Caco-2 (cell line): ENCODE measurements around the gene ADNP. TPM values are rescaled to one million over a fixed set of nuclear protein-coding genes. Genes with fewer than 3 reads are reported as not detected.

ENCODE experiments used
- BruUV-seq: library from RNA; stranded (reverse); fragments of 400-500 nt; replicated peaks from 2 replicates; lab custom pipeline; 2021; lab: Mats Ljungman, UMichigan
- CTCF ChIA-PET: fragments of 300-600 bp; sonication (Branson Sonifier 250); formaldehyde crosslinking; loops from one replicate; lab custom pipeline; 2022; ENCODE audit warnings: antibody characterized with exemption; lab: Charles Lee
- POLR2A ChIA-PET: fragments of 300-600 bp; sonication (Branson Sonifier 250); formaldehyde crosslinking; loops from one replicate; lab custom pipeline; 2022; ENCODE audit warnings: antibody characterized with exemption; lab: Charles Lee
- DNase-seq, 2 experiments: peaks; one replicate each; pipeline versions ENCODE4 v3.0.0 to v3.0.0-alpha.2; 2020 to 2022
- H3K27me3 ChIP-seq: replicated peaks from 2 replicates; pipeline ENCODE4 v1.6.0; 2011; ENCODE audit warnings: low read length; ENCODE audit not compliant: control insufficient read depth, insufficient read depth
- H3K36me3 ChIP-seq: 2 replicates; pipeline ENCODE4 v1.5.1; 2011; ENCODE audit warnings: low read length; ENCODE audit not compliant: control insufficient read depth, insufficient read depth
- H3K4me1 ChIP-seq: fragments of 250-450 bp; sonication (Bioruptor Pico); 2 replicates; pipeline ENCODE4 v1.5.1; 2020; ENCODE audit warnings: mild to moderate bottlenecking
- H3K4me3 ChIP-seq: 2 replicates; pipeline ENCODE4 v1.5.1; 2011; ENCODE audit warnings: low read depth, mild to moderate bottlenecking, control low read depth, low read length
- H3K9me3 ChIP-seq: fragments of 250-450 bp; sonication (Bioruptor Pico); 2 replicates; pipeline ENCODE4 v1.5.1; 2020; ENCODE audit warnings: mild to moderate bottlenecking, moderate library complexity
- H3K27ac Mint-ChIP-seq: one replicate; pipeline ENCODE4 v1.8.0; 2022; ENCODE audit warnings: mixed read lengths; ENCODE audit not compliant: unreplicated experiment
- H3K27me3 Mint-ChIP-seq: one replicate; pipeline ENCODE4 v1.8.0; 2022; ENCODE audit warnings: mixed read lengths; ENCODE audit not compliant: insufficient read depth, unreplicated experiment
- H3K36me3 Mint-ChIP-seq: one replicate; pipeline ENCODE4 v1.8.0; 2022; ENCODE audit warnings: mild to moderate bottlenecking, mixed read lengths; ENCODE audit not compliant: insufficient read depth, unreplicated experiment
- H3K4me1 Mint-ChIP-seq: one replicate; pipeline ENCODE4 v1.8.0; 2022; ENCODE audit warnings: low read depth, mixed read lengths; ENCODE audit not compliant: unreplicated experiment
- H3K4me3 Mint-ChIP-seq: one replicate; pipeline ENCODE4 v1.8.0; 2022; ENCODE audit warnings: mild to moderate bottlenecking, moderate library complexity, mixed read lengths; ENCODE audit not compliant: unreplicated experiment
- H3K9me3 Mint-ChIP-seq: one replicate; pipeline ENCODE4 v1.8.0; 2022; ENCODE audit warnings: mixed read lengths; ENCODE audit not compliant: unreplicated experiment
- CTCF ChIP-seq, 2 experiments: fragments of 200-600 bp in 1 of 2; IDR thresholded peaks; 1 replicate in 1 of 2; 2 replicates in 1 of 2; pipeline versions ENCODE4 v1.5.1 to v1.8.0; 2011 to 2022; ENCODE audit warnings: antibody characterized with exemption in 1 of 2, control low read depth in 1 of 2, inconsistent platforms in 1 of 2, low read depth in 1 of 2, low read length in 1 of 2, mild to moderate bottlenecking in 1 of 2, moderate library complexity in 1 of 2; ENCODE audit not compliant: insufficient read depth in 1 of 2, severe bottlenecking in 1 of 2, unreplicated experiment in 1 of 2
- intact Hi-C: fragments of 100-400 bp; cut with micrococcal nuclease; formaldehyde crosslinking; loops from one replicate; pipeline ENCODE4 v1.10.0; 2022; ENCODE audit not compliant: unreplicated experiment
- total RNA-seq: library from RNA; stranded (reverse); gene quantifications from 2 replicates; pipeline ENCODE4 v1.2.3, GENCODE V29; 2022

The ADNP gene
- total RNA-seq, 1 experiment from 2014 or later = 154 TPM

GRCh38 chr20:50866036-50866685 lies 65.1 kb downstream of the ADNP start:
- Mint-ChIP-seq H3K4me3 (no peak overlapping the region), H3K4me1 (peaks cover 11% of the 10 kb centered on the region), H3K9me3 (no peaks in the 10 kb centered on the region), H3K27me3 (no peaks in the 10 kb centered on the region), H3K36me3 (peaks cover 14% of the 10 kb centered on the region), H3K27ac (no peak overlapping the region)
- Histone ChIP-seq H3K4me1 (peaks cover 11% of the 10 kb centered on the region), H3K36me3 (no peaks in the 10 kb centered on the region), H3K27me3 (no peaks in the 10 kb centered on the region), H3K4me3 (no peak overlapping the region), H3K9me3 (no peaks in the 10 kb centered on the region)
- intact Hi-C loops = no loop called here
- no peak for TF ChIP-seq CTCF (IDR thresholded peaks at IDR 0.05; ENCODE audit: insufficient read depth in 1 of 2, low read depth in 1 of 2, low read length in 1 of 2, severe bottlenecking in 1 of 2, unreplicated experiment in 1 of 2)
- BruUV-seq = no TSS peak
- no peak for DNase-seq
- POLR2A ChIA-PET = no interaction called here
- CTCF ChIA-PET = interaction anchor here (0.7 kb wide), 1 partner anchor 64 kb away, joined by 3 read pairs; no protein-coding TSS in a partner anchor

- Mint-ChIP-seq H3K9me3 (no peaks in the 10 kb centered on the region), H3K27ac (no peak overlapping the region), H3K4me1 (peaks cover 11% of the 10 kb centered on the region), H3K36me3 (peaks cover 14% of the 10 kb centered on the region), H3K27me3 (no peaks in the 10 kb centered on the region), H3K4me3 (no peak overlapping the region)
- CTCF ChIA-PET = interaction anchor here (0.7 to 0.9 kb wide), 2 partner anchors 64 to 71 kb away, joined by 3 to 4 read pairs; no protein-coding TSS in a partner anchor
- Histone ChIP-seq H3K9me3 (no peaks in the 10 kb centered on the region), H3K4me3 (no peak overlapping the region), H3K4me1 (peaks cover 11% of the 10 kb centered on the region), H3K36me3 (no peaks in the 10 kb centered on the region), H3K27me3 (no peaks in the 10 kb centered on the region)
- POLR2A ChIA-PET = no interaction called here
- no TSS peak for BruUV-seq
- DNase-seq = no peak
- TF ChIP-seq CTCF (IDR thresholded peaks at IDR 0.05; ENCODE audit: insufficient read depth in 1 of 2, low read depth in 1 of 2, low read length in 1 of 2, severe bottlenecking in 1 of 2, unreplicated experiment in 1 of 2) = no peak
- intact Hi-C loops = no loop called here
Observed at GRCh38 chr20:50865591-50865990, 65.6 kb downstream of the ADNP start.

- ChIA-PET POLR2A (interaction anchor here (0.5 kb wide), 1 partner anchor 350 kb away, joined by 3 read pairs; no protein-coding TSS in a partner anchor), CTCF (interaction anchor here (0.7 to 0.9 kb wide), 2 partner anchors 65 to 71 kb away, joined by 3 to 4 read pairs; no protein-coding TSS in a partner anchor)
- intact Hi-C loops = no loop called here
- H3K4me1 Mint-ChIP-seq = peaks cover 11% of the 10 kb centered on the region
- no peak overlapping the region for H3K4me3 Mint-ChIP-seq
- TF ChIP-seq CTCF (IDR thresholded peaks at IDR 0.05; ENCODE audit: insufficient read depth in 1 of 2, low read depth in 1 of 2, low read length in 1 of 2, severe bottlenecking in 1 of 2, unreplicated experiment in 1 of 2) = no peak
- peaks cover 14% of the 10 kb centered on the region for H3K36me3 Mint-ChIP-seq
- DNase-seq = no peak
- no peaks in the 10 kb centered on the region for H3K27me3 Mint-ChIP-seq
- no peak overlapping the region for H3K27ac Mint-ChIP-seq
- H3K9me3 Mint-ChIP-seq = no peaks in the 10 kb centered on the region
- Histone ChIP-seq H3K27me3 (no peaks in the 10 kb centered on the region), H3K9me3 (no peaks in the 10 kb centered on the region), H3K36me3 (no peaks in the 10 kb centered on the region), H3K4me3 (no peak overlapping the region), H3K4me1 (peaks cover 11% of the 10 kb centered on the region)
- BruUV-seq = no TSS peak
Observed at GRCh38 chr20:50865114-50865513, 66.1 kb downstream of the ADNP start.
